Measurements from ENCODE around the gene TNNT1. TPM values are rescaled to one million over a fixed set of nuclear protein-coding genes. Genes with fewer than 3 reads are reported as not detected.

The TNNT1 gene
- total RNA-seq, 2 donors from 2014 or later: not detected

DNA sequence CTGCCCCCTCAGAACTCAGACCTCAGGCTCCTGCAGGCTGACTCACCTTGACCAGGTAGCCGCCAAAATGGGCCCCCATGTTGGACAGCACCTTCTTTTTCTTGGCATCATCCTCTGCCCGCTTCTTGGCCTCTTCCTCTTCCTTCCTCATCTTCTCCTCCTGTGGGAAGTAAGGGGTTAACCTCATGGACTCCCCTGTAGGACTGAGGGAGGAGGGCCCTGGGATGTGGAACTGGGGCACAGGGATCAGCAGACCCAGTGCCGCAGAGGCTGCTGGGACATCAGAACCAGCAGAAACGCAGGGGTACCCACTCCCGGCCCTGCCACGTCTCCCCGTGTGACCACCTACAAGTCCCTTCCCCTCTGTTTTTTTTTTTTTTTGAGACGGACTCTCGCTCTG, 11.1 kb downstream of the TNNT1 start:
- H3K27ac Mint-ChIP-seq: no peak overlapping the region
- no peak for ATAC-seq (replicated peaks)
- no peak overlapping the region for H3K4me3 Mint-ChIP-seq
- H3K9me3 Mint-ChIP-seq: no peaks in the 10 kb centered on the region
- H3K4me1 Mint-ChIP-seq: no peaks in the 10 kb centered on the region
- no peaks in the 10 kb centered on the region for H3K36me3 Mint-ChIP-seq (ENCODE audit: low read depth)
- H3K27me3 Mint-ChIP-seq: peaks cover 13% of the 10 kb centered on the region

DNA sequence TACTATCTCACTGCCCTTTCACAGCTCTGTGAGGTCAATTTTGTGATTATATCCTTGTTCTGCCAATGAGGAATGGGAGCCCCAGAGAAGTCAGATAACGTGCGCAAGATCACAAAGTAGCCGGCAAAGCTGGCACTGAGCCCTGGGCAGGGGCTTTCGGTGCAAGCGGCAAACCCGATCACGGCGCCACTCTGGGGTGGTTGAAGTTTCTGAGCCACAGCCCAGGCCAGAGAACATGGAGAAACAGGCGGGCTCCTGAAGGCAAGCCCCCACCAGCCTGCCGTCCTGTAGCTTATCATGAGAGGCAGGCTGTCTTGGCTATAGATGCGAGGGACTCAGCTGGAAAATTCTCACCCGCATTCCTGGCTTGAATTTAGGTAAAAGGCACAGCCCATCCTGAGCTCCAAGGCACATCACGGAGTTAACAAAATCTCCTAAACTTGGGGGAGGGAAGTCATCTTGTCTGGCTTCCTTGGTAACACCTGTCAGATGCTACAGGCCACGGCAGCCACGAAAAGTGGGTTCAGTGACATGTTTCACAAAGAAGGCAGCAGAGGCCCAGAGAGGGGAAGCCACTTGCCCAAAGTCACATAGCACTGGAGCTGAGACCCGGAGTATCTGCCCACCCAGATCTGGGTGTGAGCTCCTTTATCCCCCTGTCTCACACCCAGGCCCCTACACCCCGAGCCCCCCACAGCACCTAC, 12.5 kb downstream of the TNNT1 start:
- Mint-ChIP-seq H3K4me3 (no peak overlapping the region), H3K9me3 (no peaks in the 10 kb centered on the region), H3K27me3 (peaks cover 14% of the 10 kb centered on the region), H3K36me3 (ENCODE audit: low read depth) (no peaks in the 10 kb centered on the region), H3K27ac (no peak overlapping the region), H3K4me1 (no peaks in the 10 kb centered on the region)
- no peak for ATAC-seq (replicated peaks)

DNA sequence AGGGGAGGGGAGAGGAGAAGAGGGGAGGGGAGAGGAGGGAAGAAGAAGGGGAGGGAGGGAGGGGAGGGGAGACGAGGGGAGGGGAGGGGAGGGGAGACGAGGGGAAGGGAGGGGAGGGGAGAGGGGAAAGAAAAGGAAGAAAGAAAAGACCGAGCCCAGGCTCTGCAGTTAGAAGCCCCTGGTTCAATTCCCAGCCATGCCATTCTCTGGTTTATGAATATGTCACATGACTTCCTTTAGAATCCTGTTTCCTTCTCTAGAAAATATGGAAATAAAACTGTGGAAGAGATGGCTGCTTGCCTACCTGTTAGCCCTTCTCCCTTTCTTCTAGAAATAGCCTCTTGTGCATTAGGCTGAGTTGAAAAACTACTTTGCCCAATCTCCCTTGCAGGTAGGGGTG, 14.3 kb downstream of the TNNT1 start:
- Mint-ChIP-seq H3K4me3 (no peak overlapping the region), H3K36me3 (ENCODE audit: low read depth) (no peaks in the 10 kb centered on the region), H3K27me3 (peaks cover 16% of the 10 kb centered on the region), H3K27ac (no peak overlapping the region), H3K9me3 (no peaks in the 10 kb centered on the region), H3K4me1 (no peaks in the 10 kb centered on the region)
- ATAC-seq (replicated peaks): no peak

DNA sequence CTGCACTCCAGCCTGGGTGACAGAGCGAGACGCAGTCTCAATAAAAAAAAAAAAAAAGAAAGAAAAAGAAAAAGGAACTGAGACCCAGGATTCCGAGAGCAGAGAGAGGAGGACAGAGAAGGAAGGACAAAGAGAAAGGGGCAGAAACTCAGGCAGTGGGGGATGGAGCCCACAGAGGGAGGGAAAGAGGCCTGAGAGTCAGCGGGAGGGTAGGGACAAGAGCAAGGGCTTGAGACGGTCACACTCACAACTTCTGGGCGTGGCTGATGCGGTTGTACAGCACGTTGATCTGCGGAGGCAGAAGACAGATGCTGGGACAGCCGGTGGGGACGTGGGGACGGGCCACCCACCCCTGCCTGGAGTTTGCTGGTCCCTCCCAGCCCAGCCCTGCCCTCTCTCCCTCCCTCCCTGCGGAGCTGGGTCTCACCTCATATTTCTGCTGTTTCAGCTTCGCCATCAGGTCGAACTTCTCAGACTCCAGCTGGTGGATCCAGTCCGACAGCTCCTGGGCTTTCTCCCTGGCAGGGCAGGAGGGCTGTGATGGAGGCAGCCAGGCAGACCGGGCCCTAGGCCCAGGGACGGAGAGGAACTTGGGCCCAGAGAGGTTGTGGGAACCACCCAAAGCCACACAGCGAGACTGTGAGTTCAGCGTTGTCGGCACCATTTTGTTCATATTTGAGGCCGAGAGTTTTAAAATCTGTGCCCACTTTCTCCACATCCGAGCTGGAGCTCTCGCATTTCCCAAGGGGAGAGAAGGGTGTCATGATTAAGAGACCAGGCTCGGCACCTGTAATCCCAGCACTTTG, 15.2 kb downstream of the TNNT1 start:
- Mint-ChIP-seq H3K27ac (no peak overlapping the region), H3K4me1 (no peaks in the 10 kb centered on the region), H3K9me3 (no peaks in the 10 kb centered on the region), H3K27me3 (peaks cover 22% of the 10 kb centered on the region), H3K4me3 (no peak overlapping the region), H3K36me3 (ENCODE audit: low read depth) (no peaks in the 10 kb centered on the region)
- ATAC-seq (replicated peaks): no peak

DNA sequence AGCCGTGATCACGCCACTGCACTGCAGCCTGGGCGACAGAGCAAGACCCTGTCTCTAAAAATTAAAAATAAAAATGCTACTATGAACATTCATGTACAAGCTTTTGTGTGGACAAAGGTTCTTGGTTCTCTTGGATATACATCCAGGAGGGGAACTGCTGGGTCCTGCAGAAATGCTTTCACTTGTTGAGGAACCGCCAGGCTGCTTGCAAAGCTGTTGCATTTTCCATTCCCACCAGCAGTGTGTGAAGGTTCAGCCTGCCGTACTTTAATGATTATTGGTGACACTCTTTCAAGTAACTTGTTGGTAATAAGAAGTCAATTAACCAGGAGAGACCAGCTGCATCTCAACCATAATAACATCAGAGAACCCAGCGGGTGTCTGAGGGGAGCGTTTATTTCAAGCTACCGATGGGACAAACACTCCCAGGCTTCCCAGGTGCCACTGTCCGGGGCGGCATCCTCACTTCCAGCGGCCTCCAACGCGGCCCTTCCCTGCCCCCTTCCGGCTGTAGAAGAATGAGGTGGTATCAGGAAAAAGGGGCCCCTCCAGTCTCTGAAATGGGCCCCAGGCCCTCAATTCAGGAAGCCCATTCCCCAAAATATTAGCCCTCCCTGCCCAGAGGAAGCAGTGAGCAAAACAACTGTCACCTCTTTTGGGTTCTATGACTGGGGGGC, 16.4 kb downstream of the TNNT1 start:
- Mint-ChIP-seq H3K36me3 (ENCODE audit: low read depth) (no peaks in the 10 kb centered on the region), H3K27me3 (peaks cover 27% of the 10 kb centered on the region), H3K27ac (no peak overlapping the region), H3K9me3 (no peaks in the 10 kb centered on the region), H3K4me1 (no peaks in the 10 kb centered on the region), H3K4me3 (no peak overlapping the region)
- ATAC-seq (replicated peaks): no peak

DNA sequence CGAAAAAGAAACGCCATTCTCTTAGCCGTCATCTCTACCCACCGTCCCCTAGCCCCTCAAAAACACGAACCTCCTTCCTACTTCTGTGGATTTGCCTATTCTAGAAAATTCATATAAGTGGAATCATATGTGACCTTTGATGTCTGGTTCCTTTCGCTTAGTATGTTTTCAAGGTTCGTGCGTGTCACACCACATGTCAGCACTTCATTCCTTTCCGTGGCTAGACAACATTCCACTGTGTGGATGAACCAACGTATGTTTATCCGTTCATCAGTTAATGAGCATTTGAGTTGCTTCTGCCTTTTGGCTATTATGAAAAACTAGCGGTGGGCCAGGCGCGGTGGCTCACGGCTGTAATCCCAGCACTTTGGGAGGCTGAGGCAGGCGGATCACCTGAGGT, 17.6 kb downstream of the TNNT1 start:
- H3K4me1 Mint-ChIP-seq: no peaks in the 10 kb centered on the region
- H3K4me3 Mint-ChIP-seq: no peak overlapping the region

DNA sequence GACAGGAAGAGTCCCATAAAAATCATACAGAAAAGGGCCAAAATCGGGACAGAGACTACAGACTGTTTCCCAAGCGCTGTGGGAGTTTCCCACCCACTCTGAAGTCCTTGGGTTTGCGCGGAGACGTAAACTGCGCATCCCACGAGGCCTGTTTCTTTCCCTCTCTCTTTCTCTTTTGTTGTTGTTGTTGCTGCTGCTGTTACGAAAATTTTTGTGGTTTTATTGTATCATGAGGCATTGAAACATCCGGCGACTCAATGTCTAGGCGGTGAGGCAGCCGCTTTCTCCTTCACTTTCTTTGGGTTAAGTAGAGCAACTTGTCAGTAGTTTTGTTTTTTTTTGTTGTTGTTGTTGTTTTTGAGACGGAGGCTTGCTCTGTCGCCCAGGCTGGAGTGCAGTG, 30.0 kb downstream of the TNNT1 start:
- Mint-ChIP-seq H3K27me3 (peaks cover 8% of the 10 kb centered on the region), H3K9me3 (no peaks in the 10 kb centered on the region), H3K4me3 (peak overlapping the region; percentile 97), H3K4me1 (peaks cover 17% of the 10 kb centered on the region), H3K36me3 (ENCODE audit: low read depth) (peaks cover 20% of the 10 kb centered on the region), H3K27ac (peak overlapping the region; percentile 92)
- ATAC-seq (replicated peaks): no peak

More for the DNA sequence above, 17.6 kb downstream of the TNNT1 start:
- no peaks in the 10 kb centered on the region for H3K9me3 Mint-ChIP-seq
- no peaks in the 10 kb centered on the region for H3K36me3 Mint-ChIP-seq (ENCODE audit: low read depth)
- H3K27ac Mint-ChIP-seq: no peak overlapping the region
- H3K27me3 Mint-ChIP-seq: peaks cover 37% of the 10 kb centered on the region
- ATAC-seq (replicated peaks): no peak

DNA sequence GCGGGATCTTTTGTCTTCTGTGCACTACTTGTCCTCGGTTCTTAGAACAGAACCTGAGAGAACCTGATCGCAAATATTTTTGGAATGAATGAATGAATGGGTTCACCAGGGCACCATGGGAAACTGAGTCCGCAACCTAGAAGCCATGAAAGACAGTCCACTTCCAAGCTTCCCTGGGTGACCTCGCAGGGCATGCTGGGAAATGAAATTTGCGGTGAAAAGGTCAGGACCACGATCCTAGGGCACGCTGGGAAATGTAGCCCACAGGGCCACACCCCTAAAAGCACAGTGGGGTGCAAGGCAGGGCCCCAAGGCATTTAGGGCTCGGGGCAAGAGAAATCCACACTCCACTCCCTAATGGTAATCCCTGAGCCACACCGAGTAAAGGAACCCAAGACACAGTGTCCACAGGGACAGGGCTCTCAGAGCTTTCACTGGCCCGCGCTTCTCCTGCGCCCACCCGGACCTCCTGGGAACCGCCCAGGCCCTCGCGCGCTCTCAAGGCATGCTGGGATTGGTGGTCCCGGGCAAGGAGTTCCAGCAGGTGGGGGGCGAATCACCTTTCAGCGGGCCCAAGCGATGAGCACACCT, 30.5 kb downstream of the TNNT1 start:
- Mint-ChIP-seq H3K4me3 (peak overlapping the region; percentile 97), H3K9me3 (no peaks in the 10 kb centered on the region), H3K36me3 (ENCODE audit: low read depth) (peaks cover 20% of the 10 kb centered on the region), H3K4me1 (peaks cover 17% of the 10 kb centered on the region), H3K27ac (peak overlapping the region; percentile 92), H3K27me3 (peaks cover 3% of the 10 kb centered on the region)
- ATAC-seq (replicated peaks): no peak

DNA sequence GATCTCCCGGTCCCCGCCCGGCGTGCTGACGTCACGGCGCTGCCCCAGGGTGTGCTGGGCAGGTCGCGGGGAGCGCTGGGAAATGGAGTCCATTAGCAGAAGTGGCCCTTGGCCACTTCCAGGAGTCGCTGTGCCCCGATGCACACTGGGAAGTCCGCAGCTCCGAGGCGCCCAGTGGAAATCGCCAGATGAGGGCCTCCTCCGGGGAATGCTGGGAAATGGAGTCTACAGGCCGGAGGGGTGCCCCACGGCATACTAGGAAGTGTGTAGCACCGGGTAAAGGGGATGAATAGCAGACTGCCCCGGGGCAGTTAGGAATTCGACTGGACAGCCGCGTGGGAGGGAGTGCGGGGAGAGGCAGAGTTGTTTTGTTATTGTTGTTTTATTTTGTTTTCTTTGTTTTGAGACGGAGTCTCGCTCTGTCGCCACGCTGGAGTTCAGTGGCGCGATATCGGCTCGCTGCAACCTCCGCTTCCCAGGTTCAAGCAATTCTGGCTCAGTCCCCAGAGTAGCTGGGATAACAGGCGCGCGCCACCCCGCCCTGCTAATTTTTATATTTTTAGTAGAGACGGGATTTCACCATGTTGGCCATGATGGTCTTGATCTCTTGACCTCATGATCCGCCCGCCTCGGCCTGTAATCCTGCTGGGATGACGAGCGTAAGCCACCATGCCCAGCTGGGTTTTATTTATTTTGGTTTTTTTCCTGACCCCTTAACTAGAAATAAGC, 31.2 kb downstream of the TNNT1 start:
- peaks cover 17% of the 10 kb centered on the region for H3K4me1 Mint-ChIP-seq
- H3K27me3 Mint-ChIP-seq: no peaks in the 10 kb centered on the region
- peak overlapping the region; percentile 92 for H3K27ac Mint-ChIP-seq
- H3K4me3 Mint-ChIP-seq: peak overlapping the region; percentile 97
- no peaks in the 10 kb centered on the region for H3K9me3 Mint-ChIP-seq
- H3K36me3 Mint-ChIP-seq (ENCODE audit: low read depth): peaks cover 20% of the 10 kb centered on the region
- ATAC-seq (replicated peaks): peak; percentile 97

DNA sequence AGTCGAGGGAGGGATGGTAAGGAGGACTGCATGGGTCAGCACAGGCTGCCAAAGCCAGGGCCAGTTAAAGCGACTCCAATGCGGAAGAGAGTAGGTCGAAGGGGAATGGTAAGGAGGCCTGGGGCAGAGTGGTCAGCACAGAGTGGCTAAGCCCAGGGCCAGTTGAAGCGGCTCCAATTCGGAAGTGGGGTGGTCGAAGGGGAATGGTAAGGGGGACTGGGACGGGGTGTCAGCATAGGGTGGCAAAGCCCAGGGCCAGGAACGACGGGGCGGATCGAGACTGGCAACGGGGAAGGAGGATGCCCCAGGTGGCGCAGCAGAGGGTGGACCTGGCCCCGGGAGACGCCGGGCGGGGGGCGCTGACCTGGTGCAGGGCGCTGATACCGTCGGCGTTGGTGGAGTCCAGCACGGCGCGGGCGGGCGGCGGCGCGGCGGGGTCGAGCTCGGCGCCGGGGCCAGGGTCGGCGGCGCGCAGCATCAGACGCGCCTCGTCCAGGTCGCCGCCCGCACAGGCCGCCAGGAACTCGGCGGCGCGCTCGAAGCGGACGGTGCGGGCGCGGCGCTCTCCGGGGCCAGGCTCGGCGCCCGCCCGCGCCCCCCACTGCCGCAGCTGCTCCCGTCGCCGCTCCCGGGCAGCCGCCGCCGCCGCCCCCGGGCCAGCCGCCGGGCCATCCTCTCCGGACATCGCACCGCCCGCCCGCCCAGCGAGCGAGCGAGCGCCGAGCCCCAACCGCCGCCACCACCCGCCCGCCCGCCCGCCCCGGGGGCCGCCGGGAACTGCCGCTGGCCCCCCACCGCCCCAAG, 31.9 kb downstream of the TNNT1 start, which contains the start of gene PPP1R12C:
Gene PPP1R12C (minus strand): TSS at position 779 of the 804 bp plus-strand sequence. CDS start 94 bp downstream, at position 685.
- Mint-ChIP-seq H3K4me1 (peaks cover 17% of the 10 kb centered on the region), H3K4me3 (peak within 1 kb of the TSS; percentile 97), H3K9me3 (no peaks in the 10 kb centered on the region), H3K27me3 (no peaks in the 10 kb centered on the region), H3K36me3 (ENCODE audit: low read depth) (peaks cover 20% of the 10 kb centered on the region), H3K27ac (peak within 1 kb of the TSS; percentile 94)
- peak; percentile 8 for ATAC-seq (replicated peaks)

DNA sequence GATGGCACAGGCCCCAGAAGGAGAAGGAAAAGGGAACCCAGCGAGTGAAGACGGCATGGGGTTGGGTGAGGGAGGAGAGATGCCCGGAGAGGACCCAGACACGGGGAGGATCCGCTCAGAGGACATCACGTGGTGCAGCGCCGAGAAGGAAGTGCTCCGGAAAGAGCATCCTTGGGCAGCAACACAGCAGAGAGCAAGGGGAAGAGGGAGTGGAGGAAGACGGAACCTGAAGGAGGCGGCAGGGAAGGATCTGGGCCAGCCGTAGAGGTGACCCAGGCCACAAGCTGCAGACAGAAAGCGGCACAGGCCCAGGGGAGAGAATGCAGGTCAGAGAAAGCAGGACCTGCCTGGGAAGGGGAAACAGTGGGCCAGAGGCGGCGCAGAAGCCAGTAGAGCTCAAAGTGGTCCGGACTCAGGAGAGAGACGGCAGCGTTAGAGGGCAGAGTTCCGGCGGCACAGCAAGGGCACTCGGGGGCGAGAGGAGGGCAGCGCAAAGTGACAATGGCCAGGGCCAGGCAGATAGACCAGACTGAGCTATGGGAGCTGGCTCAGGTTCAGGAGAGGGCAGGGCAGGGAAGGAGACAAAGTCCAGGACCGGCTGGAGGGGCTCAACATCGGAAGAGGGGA, 32.7 kb downstream of the TNNT1 start:
- Mint-ChIP-seq H3K4me3 (peak overlapping the region; percentile 97), H3K4me1 (peaks cover 17% of the 10 kb centered on the region), H3K27me3 (no peaks in the 10 kb centered on the region), H3K27ac (peak overlapping the region; percentile 94), H3K36me3 (ENCODE audit: low read depth) (peaks cover 24% of the 10 kb centered on the region), H3K9me3 (no peaks in the 10 kb centered on the region)
- peak; percentile 57 for ATAC-seq (replicated peaks)

DNA sequence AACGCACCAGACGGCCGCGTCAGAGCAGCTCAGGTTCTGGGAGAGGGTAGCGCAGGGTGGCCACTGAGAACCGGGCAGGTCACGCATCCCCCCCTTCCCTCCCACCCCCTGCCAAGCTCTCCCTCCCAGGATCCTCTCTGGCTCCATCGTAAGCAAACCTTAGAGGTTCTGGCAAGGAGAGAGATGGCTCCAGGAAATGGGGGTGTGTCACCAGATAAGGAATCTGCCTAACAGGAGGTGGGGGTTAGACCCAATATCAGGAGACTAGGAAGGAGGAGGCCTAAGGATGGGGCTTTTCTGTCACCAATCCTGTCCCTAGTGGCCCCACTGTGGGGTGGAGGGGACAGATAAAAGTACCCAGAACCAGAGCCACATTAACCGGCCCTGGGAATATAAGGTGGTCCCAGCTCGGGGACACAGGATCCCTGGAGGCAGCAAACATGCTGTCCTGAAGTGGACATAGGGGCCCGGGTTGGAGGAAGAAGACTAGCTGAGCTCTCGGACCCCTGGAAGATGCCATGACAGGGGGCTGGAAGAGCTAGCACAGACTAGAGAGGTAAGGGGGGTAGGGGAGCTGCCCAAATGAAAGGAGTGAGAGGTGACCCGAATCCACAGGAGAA, 33.5 kb downstream of the TNNT1 start:
- peak overlapping the region; percentile 97 for H3K4me3 Mint-ChIP-seq
- H3K27ac Mint-ChIP-seq: peak overlapping the region; percentile 94
- H3K36me3 Mint-ChIP-seq (ENCODE audit: low read depth): peaks cover 32% of the 10 kb centered on the region
- no peaks in the 10 kb centered on the region for H3K9me3 Mint-ChIP-seq
- no peak for ATAC-seq (replicated peaks)
- H3K27me3 Mint-ChIP-seq: no peaks in the 10 kb centered on the region
- H3K4me1 Mint-ChIP-seq: peaks cover 17% of the 10 kb centered on the region
